Medulla oblongata (tissue), 1 donor: ENCODE data around the gene RBBP4.
A peak's percentile ranks its signal among the peaks of the same experiment; 100 is the strongest.
"Not testable (repeated sequence)": the region's sequence is repeated elsewhere in the genome, so short reads cannot be mapped to it uniquely, and the experiment has no call there.

ENCODE experiments used
- DNase-seq: peaks from one replicate; pipeline ENCODE4 v3.0.0-alpha.2; 2015; ENCODE audit errors: extremely low spot score

RBBP4 gene

GRCh38 chr1:32650752-32651460 is at the start of gene RBBP4:
RBBP4 (plus strand) TSS chr1:32651208; CDS start chr1:32651307, 99 bp downstream.
- peak; percentile 97 for DNase-seq

DNA sequence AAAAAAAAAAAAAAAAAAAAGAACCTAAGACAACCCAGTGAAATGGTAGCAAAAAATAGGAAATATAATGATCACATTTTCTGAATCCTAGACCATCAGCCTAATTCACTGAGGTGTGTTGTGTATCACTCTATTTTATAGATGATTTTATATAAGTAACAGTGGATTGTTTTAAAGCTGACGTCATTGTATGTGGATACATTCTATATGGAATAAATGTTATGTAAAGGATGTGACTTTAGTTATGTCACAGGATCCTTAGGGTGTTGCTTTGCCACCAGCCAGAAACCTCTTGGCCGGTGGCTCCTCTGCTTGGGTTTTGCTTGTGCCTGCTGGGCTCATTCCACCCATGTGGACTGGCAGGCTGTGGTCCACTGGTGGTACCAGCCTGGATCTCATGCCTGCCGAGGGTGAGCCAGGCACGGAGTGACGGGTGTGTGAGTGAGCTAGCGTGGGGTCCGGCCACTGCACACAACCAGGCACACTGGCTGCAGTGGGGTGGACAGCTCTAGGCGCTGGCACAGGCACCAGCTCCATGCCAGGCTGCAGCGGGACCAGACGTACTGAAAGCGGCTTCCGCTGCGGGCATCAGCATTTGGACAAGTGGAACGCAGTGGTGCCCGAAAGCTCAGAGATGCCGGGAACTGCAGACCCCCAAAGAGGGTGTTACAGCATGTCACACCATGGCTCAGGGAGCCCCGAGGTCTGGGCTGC is 45.1 kb upstream of the RBBP4 start:
- DNase-seq = no peak

- DNase-seq = no peak
Measured at GRCh38 chr1:32606565-32607371, 44.2 kb upstream of the RBBP4 start.

GRCh38 chr1:32609180-32609579 is 41.8 kb upstream of the RBBP4 start:
- DNase-seq = no peak

DNA sequence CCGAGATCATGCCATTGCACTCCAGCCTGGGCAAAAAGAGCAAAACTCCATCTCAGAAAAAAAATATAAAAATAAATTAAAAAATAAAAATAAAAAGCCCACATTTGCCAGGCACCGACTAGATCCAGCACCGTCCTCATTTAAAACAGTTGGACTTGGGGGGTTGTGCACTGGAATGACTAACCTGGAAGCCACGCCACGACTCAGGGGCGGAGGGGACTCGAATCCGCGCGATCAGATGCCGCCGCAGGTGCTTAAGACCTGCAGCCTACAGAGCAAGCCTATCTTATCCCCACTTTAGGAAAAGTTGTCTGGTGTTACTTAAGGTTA is 39.2 kb upstream of the RBBP4 start:
- no peak for DNase-seq

GRCh38 chr1:32612189-32612881 is 38.7 kb upstream of the RBBP4 start:
- peak; percentile 94 for DNase-seq

GRCh38 chr1:32613472-32613871 is 37.5 kb upstream of the RBBP4 start:
- DNase-seq = no peak

- no peak for DNase-seq
Measured at GRCh38 chr1:32618673-32619221, 32.3 kb upstream of the RBBP4 start.

GRCh38 chr1:32619701-32620485 is 31.1 kb upstream of the RBBP4 start:
- DNase-seq = peak; percentile 10

DNA sequence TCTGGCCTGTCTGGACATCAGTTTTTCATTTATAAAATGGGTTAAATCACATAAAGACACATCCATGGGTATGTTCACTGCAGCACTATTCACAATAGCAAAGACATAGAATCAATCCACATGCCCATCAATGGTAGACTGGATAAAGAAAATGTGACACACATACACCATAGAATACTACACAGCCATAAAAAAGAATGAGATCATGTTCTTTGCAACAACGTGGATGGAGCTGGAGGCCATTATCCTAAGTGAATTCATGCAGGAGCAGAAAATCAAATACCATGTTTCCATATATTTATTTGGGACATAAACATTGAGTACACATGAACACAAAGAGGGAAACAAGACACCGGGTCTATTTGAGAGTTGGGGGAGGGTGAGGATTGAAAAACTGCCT is 28.8 kb upstream of the RBBP4 start:
- no peak for DNase-seq

DNA sequence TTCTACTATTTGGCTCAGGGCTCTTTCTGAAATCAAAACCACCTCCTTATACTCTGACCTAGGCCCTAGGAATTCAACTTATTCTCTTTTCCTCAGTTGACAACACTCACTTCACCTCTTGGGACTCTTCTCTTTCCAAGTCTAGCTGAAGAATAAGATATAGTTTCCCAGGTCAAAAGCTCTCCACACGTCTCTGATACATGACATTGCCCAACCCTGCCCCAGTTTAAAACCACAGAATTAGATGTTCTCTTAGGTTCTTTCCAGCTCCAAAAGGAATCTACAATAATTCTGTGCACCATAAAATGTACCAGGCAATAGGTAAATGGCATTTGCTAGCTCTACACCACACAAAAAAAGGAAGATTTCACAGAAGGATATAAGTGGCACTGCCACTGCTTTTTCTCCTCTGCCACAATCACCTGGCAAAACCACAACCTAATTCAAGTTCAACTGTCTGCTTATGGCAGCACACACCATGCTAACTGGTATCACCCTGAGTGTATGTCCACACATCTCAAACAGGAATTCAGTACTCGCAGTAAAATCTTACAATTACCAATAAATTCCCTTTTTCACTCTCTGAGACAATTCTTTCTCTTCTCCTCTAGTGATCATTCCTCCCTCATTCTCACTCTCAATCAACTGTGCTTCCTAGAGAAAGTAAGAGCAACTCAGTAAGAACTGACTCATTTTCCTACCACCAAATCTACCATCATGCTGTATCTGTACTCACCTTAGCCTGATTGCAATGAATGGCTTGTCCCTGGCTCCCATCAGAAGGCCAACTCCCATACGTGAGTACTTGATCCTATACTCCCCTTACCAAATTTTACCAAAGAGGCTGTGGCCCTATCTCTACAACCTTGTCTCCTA is 28.0 kb upstream of the RBBP4 start:
- DNase-seq = no peak

DNA sequence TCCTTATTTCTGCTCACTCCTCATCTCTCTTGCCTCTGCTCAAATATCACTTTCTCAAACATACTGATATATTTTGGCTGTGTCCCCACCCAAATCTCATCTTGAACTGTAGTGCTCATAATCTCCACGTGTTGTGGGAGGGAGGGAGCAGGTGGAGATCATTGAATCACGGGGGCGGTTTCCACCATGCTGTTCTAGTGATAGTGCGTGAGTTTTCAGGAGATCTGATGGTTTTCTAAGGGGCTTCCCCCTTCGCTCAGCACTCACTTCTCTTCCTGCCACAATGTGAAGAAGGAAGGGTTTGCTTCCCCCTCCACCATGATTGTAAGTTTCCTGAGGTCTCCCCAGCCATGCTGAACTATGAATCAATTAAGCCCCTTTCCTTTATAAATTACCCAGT is 27.2 kb upstream of the RBBP4 start:
- no peak for DNase-seq

- no peak for DNase-seq
Measured at GRCh38 chr1:32626176-32626575, 24.8 kb upstream of the RBBP4 start.

GRCh38 chr1:32627596-32628162 is 23.3 kb upstream of the RBBP4 start:
- no peak for DNase-seq

GRCh38 chr1:32630173-32630572 is 20.8 kb upstream of the RBBP4 start:
- DNase-seq = not testable (repeated sequence)

- DNase-seq = no peak
Measured at GRCh38 chr1:32632829-32633228, 18.2 kb upstream of the RBBP4 start.

DNA sequence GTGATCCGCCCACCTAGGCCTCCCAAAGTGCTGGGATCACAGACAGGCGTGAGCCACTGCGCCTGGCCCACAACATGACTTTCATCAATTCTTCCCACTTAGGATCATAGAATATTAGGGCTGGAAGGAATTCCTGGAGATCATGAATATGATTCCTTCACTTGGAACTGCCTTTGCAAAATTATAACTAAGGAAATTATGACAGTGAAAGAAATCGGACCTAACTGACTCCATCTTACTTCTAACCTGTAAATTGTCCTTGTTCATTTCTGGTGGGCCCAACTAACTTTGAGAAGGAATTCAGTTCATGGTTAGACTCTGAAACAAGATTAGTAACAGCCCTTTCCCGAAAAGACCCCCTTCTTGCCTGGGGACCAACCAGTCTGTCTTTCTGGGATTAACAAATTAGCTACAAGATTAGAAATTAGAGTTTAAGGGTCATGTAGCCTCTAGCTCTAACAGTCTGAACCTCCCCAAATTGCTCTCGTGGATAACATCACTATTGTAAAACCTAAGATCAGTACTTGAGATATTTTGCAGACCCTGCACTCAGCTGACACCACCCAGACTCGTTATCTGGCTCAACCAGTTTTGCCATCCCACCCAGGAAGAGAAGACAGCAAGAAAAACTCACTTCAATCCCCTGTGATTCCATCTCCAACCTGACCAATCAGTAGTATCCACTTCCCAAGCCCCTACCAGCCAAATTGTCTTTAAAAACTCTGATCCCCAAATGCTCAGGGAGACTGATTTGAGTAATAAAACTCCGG is 15.3 kb upstream of the RBBP4 start:
- no peak for DNase-seq

DNA sequence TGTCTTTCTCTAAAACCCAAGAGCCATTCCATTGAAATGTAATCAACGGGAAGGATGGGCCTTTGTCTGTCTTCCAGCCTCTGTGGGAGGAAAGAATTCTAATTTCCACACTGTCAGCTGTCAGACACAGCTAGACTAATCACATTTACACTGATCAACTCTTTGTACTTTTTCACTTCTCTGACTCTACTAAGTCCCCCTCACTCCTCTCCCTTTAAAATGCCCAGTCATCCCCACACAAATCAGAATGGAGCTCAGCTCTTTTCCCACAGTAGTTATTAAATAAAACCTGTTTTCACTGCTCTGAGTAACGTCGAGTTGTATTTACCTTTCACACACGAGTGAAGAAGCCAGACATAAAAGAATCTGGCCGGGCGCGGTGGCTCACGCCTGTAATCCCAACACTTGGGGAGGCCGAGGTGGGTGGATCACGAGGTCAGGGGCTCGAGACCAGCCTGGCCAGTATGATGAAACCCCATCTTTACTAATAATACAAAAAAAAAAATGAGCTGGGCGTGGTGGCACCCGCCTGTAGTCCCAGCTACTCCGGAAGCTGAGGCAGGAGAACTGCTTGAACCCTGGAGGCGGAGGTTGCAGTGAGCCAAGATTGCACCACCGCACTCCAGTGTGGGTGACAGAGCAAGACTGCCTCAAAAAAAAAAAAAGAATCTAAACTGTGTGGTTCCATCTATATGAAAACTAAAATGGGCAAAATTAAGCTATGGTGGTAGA is 13.9 kb upstream of the RBBP4 start:
- no peak for DNase-seq
